Measurements from ENCODE around the gene TIMM8B.
"Not testable (repeated sequence)": the region's sequence is repeated elsewhere in the genome, so short reads cannot be mapped to it uniquely, and the experiment has no call there.

The TIMM8B gene

DNA sequence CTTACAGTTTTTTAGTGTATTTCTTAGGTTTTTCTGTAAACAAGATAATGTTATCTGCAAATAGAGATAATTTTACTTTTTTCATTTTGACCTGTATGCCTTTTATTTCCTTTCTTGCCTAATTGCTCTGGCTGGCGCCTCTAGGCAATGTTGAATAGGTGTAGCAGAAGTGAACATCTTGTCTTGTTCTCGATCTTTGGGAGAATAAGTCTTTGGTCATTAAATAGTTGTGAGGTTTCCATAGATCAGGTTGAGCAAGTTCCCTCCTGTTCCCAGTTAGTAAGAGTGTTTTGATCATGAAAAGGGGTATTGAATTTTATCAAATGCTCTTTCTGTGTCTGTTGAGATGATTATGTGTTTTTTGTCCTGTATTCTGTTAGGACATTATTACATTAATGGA is 36.8 kb downstream of the TIMM8B start:
- peaks cover 44 to 66% of the 10 kb centered on the region in 2 donors for H3K36me3 Mint-ChIP-seq
- peaks cover 0 to 6% of the 10 kb centered on the region in 2 donors for H3K9me3 Mint-ChIP-seq
- no peak overlapping the region for H3K27ac Mint-ChIP-seq
- no peaks in the 10 kb centered on the region for H3K27me3 Mint-ChIP-seq
- ATAC-seq (replicated peaks) = no peak
- DNase-seq = no peak
- H3K4me1 Mint-ChIP-seq = peaks cover 26 to 55% of the 10 kb centered on the region in 2 donors
- H3K4me3 Mint-ChIP-seq = no peak overlapping the region

- H3K9me3 Mint-ChIP-seq, DNase-seq, H3K4me3 Mint-ChIP-seq, H3K27me3 Mint-ChIP-seq: not testable (repeated sequence)
- peak; percentile 43 to 57 for ATAC-seq (replicated peaks)
- Mint-ChIP-seq H3K27ac (peak overlapping the region; percentile 83), H3K36me3 (peaks cover 41 to 59% of the 10 kb centered on the region in 2 donors), H3K4me1 (peaks cover 26 to 55% of the 10 kb centered on the region in 2 donors)
Observed at GRCh38 chr11:112048256-112048655, 38.3 kb downstream of the TIMM8B start.

GRCh38 chr11:112046647-112047046 is 39.9 kb downstream of the TIMM8B start:
- not testable (repeated sequence) for ATAC-seq (replicated peaks); H3K27ac Mint-ChIP-seq; H3K9me3 Mint-ChIP-seq; H3K4me3 Mint-ChIP-seq; H3K27me3 Mint-ChIP-seq; DNase-seq
- peaks cover 40 to 51% of the 10 kb centered on the region in 2 donors for H3K36me3 Mint-ChIP-seq
- peaks cover 27 to 59% of the 10 kb centered on the region in 2 donors for H3K4me1 Mint-ChIP-seq

DNA sequence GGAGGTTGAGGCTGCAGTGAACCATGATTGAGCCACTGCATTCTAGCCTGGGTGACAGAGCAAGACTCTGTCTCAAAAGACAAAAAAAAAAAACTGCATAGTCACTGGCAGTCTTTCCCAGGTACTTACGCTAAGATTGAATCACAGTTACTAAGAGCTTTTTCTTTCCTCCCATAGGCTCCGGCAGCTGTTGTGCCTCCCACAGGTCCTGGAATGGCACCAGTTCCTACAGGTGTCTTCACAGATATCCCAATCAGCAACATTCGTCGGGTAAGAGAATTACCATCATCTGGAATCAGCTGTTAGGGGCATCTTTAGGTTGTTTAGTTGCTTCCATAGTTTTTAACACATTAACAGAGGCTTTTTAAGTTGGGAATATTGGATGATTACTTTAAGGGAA is 41.6 kb downstream of the TIMM8B start:
- Mint-ChIP-seq H3K4me1 (peaks cover 19 to 49% of the 10 kb centered on the region in 2 donors), H3K27ac (no peak overlapping the region)

GRCh38 chr11:112042961-112043304 is 43.6 kb downstream of the TIMM8B start:
- H3K9me3 Mint-ChIP-seq = peaks cover 0 to 6% of the 10 kb centered on the region in 2 donors
- H3K4me1 Mint-ChIP-seq = peaks cover 9 to 28% of the 10 kb centered on the region in 2 donors
- no peak for DNase-seq
- no peak overlapping the region for H3K4me3 Mint-ChIP-seq
- H3K27me3 Mint-ChIP-seq = no peaks in the 10 kb centered on the region
- peaks cover 35 to 42% of the 10 kb centered on the region in 2 donors for H3K36me3 Mint-ChIP-seq
- no peak for ATAC-seq (replicated peaks)
- H3K27ac Mint-ChIP-seq = no peak overlapping the region

More for the DNA sequence above, 41.6 kb downstream of the TIMM8B start:
- no peak for DNase-seq
- Mint-ChIP-seq H3K27me3 (no peaks in the 10 kb centered on the region), H3K4me3 (no peak overlapping the region), H3K9me3 (peaks cover 0 to 6% of the 10 kb centered on the region in 2 donors), H3K36me3 (peaks cover 41 to 50% of the 10 kb centered on the region in 2 donors)
- no peak for ATAC-seq (replicated peaks)

- H3K9me3 Mint-ChIP-seq = peaks cover 0 to 5% of the 10 kb centered on the region in 2 donors
- H3K4me3 Mint-ChIP-seq = no peak overlapping the region
- ATAC-seq (replicated peaks) = no peak
- H3K27ac Mint-ChIP-seq = peak overlapping the region; percentile 31
- peaks cover 8 to 23% of the 10 kb centered on the region in 2 donors for H3K4me1 Mint-ChIP-seq
- peaks cover 33 to 40% of the 10 kb centered on the region in 2 donors for H3K36me3 Mint-ChIP-seq
- DNase-seq = no peak
- no peaks in the 10 kb centered on the region for H3K27me3 Mint-ChIP-seq
Observed at GRCh38 chr11:112042161-112042960, 44.2 kb downstream of the TIMM8B start.

DNA sequence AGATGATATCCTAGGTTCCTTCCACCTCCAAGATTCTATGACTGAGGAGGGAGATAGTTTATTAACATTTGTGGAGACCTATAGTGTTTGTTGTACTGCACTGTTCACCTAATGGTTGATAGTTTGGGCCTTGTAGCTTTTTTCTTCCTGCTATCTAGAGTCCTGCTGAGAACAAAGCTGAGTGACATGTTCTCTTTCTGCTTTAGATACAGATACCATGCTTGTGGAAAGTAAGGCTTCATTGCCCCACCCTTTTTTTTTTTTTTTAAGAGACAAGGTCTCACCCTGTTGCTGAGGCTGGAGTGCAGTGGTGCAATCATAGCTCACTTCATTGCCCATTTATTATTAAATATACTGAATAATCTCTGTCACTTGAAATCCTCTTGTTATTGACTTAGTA is 49.0 kb downstream of the TIMM8B start:
- no peak overlapping the region for H3K27ac Mint-ChIP-seq
- peaks cover 7 to 15% of the 10 kb centered on the region in 2 donors for H3K4me1 Mint-ChIP-seq
- H3K36me3 Mint-ChIP-seq = peaks cover 36 to 45% of the 10 kb centered on the region in 2 donors
- no peaks in the 10 kb centered on the region for H3K27me3 Mint-ChIP-seq
- no peak for ATAC-seq (replicated peaks)
- no peaks in the 10 kb centered on the region for H3K9me3 Mint-ChIP-seq
- no peak for DNase-seq
- H3K4me3 Mint-ChIP-seq = no peak overlapping the region
